Mucosa of descending colon (tissue), 3 donors: Measurements from ENCODE around the gene VAMP2. TPM values are rescaled to one million over a fixed set of nuclear protein-coding genes. Genes with fewer than 3 reads are reported as not detected.

Source experiments
- ATAC-seq: fragments of 200-7000 bp; cut with Tn5 transposase; one replicate; pipeline ENCODE4 v1.9.1; 2020; ENCODE audit warnings: mild to moderate bottlenecking, moderate library complexity
- DNase-seq, 3 donors: peaks; one replicate each; pipeline ENCODE4 v3.0.0-alpha.2; 2020
- H3K36me3 ChIP-seq: fragments of 200-600 bp; one replicate; pipeline ENCODE4 v1.8.0; 2021; ENCODE audit warnings: low read depth, mild to moderate bottlenecking
- H3K4me1 ChIP-seq: fragments of 200-600 bp; one replicate; pipeline ENCODE4 v1.8.0; 2021; ENCODE audit warnings: low read depth, mild to moderate bottlenecking
- H3K4me3 ChIP-seq: fragments of 200-600 bp; one replicate; pipeline ENCODE4 v1.8.0; 2021; ENCODE audit warnings: mild to moderate bottlenecking
- H3K9me3 ChIP-seq: fragments of 200-600 bp; one replicate; pipeline ENCODE4 v1.8.0; 2021; ENCODE audit warnings: mild to moderate bottlenecking
- intact Hi-C, 2 donors: fragments of 100-400 bp; cut with DNase I in 1 of 2; cut with micrococcal nuclease in 1 of 2; formaldehyde crosslinking; loops; one replicate each; pipeline versions ENCODE4 v1.11.0 to v1.11.1; 2022; cut with DNase I, micrococcal nuclease
- total RNA-seq, 3 donors: library from RNA; stranded (reverse); fragmentation: NEBNext Ultra II Directional in 2 of 3; extraction: Animal tissue kit (Norgen Biotek cat#: 25700) in 2 of 3; gene quantifications; one replicate each; pipeline versions ENCODE4 v1.2.1 to v1.2.4, GENCODE V29; 2021 to 2023
- TF ChIP-seq, protein P1 (sequence below): fragments of 200-600 bp; IDR thresholded peaks from one replicate; pipeline ENCODE4 v1.8.0; 2022; ENCODE audit warnings: antibody characterized with exemption, mild to moderate bottlenecking
- donor health status: DM: no; HTN: no; CAD: no; lungs with moderate emphysema.
- donor health status: DM: no; HTN: no; CAD: no.
- donor health status: DM: no; HTN: yes; CAD: no.

Gene VAMP2
- total RNA-seq, 3 donors from 2014 or later, result 56.4 to 77.2 (median 62.8) TPM

DNA sequence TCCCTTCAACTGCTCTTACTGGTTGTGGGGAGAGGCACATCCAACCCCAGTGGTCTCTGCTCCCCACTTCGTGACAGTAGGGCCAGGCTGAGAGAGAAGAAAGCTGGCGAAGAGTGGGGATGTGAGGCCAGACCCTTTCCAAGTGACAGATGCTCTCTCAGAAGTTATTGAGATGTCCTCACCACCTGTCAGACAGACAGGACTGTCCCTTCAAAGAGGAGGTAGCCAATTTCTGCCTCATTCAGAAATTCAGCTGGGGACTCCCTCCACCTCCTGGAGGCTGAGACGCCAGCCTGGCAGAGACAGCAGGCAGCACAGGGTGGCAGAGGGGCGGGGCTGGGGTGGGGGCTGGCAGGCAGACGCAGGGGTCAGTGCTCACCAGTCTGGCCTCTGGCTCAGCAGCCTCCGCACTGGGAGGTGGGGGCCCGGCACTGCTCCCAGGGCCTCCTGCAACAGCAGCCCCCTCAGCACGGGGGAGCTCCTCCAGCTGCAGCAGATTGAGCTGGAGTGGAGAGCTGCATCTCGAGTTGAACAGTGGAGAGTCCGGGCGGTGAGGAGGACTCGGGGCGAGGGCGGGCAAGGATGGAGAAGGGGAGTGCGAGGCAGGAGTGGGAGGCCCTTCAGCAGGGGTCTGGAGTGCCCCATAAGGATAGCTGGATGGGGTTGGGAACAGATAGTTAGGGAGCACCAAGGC lies 19.7 kb downstream of the VAMP2 start:
- ATAC-seq (no peak), DNase-seq (peak in 1 of 3 donors; percentile 50)
- H3K9me3 ChIP-seq, result no peaks in the 10 kb centered on the region
- TF ChIP-seq, protein P1, sequence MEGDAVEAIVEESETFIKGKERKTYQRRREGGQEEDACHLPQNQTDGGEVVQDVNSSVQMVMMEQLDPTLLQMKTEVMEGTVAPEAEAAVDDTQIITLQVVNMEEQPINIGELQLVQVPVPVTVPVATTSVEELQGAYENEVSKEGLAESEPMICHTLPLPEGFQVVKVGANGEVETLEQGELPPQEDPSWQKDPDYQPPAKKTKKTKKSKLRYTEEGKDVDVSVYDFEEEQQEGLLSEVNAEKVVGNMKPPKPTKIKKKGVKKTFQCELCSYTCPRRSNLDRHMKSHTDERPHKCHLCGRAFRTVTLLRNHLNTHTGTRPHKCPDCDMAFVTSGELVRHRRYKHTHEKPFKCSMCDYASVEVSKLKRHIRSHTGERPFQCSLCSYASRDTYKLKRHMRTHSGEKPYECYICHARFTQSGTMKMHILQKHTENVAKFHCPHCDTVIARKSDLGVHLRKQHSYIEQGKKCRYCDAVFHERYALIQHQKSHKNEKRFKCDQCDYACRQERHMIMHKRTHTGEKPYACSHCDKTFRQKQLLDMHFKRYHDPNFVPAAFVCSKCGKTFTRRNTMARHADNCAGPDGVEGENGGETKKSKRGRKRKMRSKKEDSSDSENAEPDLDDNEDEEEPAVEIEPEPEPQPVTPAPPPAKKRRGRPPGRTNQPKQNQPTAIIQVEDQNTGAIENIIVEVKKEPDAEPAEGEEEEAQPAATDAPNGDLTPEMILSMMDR, result no peak
- H3K4me1 ChIP-seq, result peaks cover 15% of the 10 kb centered on the region
- intact Hi-C loops, result no loop called here
- no peak overlapping the region for H3K4me3 ChIP-seq
- peaks cover 25% of the 10 kb centered on the region for H3K36me3 ChIP-seq

DNA sequence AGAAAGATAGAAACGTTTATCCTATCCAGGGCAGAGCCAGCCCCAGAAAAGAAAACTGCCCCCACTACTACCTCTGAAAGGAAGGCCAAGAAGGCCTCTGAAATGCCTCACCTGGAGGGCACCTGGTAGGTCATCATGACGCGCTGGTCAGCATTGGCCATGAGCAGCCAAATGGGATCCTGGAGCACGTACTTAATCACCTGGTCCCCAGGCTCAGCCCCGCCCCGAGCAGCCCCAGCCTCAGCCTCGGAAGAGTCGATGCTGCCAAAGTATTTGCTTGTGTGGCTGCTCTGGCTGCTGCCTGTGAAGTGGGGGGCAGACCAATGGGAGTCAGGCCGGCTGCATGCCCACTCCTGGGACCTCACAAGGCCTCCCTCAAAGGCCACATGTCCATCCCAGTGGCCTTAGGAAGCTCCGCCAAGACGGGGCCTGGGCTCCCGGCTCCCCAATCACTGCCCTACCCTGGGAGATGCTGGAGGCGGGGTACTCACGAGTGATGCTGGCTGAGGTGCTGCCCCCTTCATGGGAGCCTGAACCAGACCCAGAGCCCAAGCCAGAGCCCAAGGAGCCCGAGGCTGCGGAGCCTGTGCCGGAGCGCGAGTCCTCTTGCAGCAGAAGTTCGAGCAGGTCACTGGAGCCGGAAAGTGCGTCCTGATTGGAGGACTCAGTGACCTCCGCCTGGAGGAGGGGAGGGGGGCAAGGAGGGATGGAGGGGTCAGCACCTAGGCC lies 20.4 kb downstream of the VAMP2 start:
- Histone ChIP-seq H3K4me1 (peaks cover 17% of the 10 kb centered on the region), H3K4me3 (no peak overlapping the region), H3K36me3 (peaks cover 18% of the 10 kb centered on the region), H3K9me3 (no peaks in the 10 kb centered on the region)
- DNase-seq, result peak in 1 of 3 donors; percentile 50
- intact Hi-C loops, result no loop called here
- no peak for ATAC-seq
- TF ChIP-seq, protein P1, result no peak

DNA sequence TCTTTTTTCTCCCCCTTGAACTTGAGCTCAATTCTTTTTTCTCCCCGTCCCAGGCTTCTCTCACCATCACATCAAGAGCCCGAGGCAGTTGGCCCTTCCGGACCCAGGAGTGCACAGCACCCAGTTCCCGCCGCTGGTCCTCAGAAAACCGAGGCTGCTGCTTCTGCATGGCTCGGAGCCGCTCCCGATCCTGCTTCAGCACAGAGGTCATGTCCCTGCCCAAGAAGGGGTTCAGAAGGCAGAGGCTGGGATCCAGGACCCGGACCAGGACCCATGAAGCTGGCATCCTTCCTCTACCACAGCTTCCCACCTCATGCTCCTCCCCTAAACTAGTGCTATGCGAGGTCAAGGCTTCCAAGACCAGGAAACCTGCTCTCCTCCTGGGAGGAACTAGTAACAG lies 21.0 kb downstream of the VAMP2 start:
- no peaks in the 10 kb centered on the region for H3K9me3 ChIP-seq
- no peak overlapping the region for H3K4me3 ChIP-seq
- TF ChIP-seq, protein P1, result no peak
- intact Hi-C loops, result no loop called here
- DNase-seq, result peak in 1 of 3 donors; percentile 48
- H3K36me3 ChIP-seq, result peaks cover 12% of the 10 kb centered on the region
- H3K4me1 ChIP-seq, result peaks cover 17% of the 10 kb centered on the region
- ATAC-seq, result no peak

DNA sequence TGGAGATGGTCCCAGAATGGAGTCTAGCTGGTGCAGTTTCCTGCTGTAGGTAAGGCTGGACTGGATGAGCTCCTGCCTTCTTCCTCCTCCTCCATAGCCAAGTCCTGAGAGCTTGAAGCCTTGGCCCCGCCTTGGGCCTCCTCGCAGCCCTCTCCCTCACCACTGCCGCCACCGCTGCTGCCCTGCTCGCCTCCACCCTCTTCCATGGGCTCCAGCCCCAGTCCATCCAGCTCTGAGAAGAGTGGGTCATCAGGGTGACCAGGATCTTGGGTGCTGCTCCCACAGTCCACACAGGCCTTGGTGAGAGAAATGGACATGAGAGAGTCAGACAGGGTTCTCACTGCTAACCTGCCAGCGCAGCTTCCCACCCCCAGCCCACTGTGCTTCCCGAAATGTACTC lies 21.7 kb downstream of the VAMP2 start:
- intact Hi-C loops, result no loop called here
- TF ChIP-seq, protein P1, result no peak
- H3K4me3 ChIP-seq, result no peak overlapping the region
- H3K36me3 ChIP-seq, result peaks cover 5% of the 10 kb centered on the region
- DNase-seq, result peak in 1 of 3 donors; percentile 49
- peaks cover 17% of the 10 kb centered on the region for H3K4me1 ChIP-seq
- H3K9me3 ChIP-seq, result no peaks in the 10 kb centered on the region
- no peak for ATAC-seq

DNA sequence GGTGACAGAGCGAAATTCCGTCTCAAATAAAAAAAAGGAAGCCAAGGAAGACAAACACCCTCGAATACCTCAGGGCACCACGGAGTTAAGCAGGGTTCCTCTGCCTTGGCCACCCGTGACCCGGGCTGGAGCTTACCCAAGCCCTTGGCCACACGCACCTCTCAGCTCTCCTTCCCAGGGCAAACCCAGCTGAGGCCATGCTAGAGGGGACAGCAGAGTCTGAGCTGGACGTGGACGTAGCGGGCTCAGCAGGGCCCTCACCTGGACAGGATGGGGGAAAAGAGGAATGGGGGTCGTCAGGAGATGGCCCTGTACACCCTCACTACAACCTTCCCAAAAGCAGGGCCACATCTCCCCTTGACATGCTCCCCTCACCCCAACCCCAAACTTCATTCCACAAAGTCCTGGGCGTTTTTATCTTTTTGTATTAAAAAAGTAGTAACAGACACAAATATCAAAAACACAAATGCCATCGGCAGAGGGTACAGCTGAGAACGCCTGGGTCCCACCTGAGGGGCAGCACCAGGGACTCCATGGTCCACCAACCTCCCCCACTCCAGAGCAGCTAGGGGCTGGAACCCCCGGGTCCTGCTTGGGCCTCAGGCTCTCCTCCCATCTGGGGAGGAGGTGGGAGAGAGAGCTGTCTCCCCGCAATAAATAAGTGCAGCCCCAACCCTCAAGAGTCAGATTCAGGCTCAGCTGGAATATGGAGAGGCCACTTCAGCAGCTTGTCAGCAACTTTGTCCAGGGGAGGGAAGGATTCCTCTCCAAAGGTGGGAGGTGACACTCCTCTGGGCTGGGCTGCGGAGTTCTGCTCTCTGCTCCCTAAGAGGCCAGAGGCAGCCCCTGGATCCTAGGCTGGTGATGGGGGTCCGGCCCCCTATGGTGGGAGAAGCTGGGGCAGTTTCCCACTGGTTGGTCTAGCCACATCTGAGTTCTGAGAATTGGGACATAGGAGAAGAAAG lies 22.4 kb downstream of the VAMP2 start:
- no peak for ATAC-seq
- H3K4me3 ChIP-seq, result no peak overlapping the region
- peak in 1 of 3 donors; percentile 59 for DNase-seq
- H3K9me3 ChIP-seq, result no peaks in the 10 kb centered on the region
- TF ChIP-seq, protein P1, result no peak
- H3K36me3 ChIP-seq, result peaks cover 3% of the 10 kb centered on the region
- peaks cover 17% of the 10 kb centered on the region for H3K4me1 ChIP-seq
- intact Hi-C loops, result no loop called here
